GM18907 (cell line): Measurements from ENCODE around the gene GPR55.
"Not testable (repeated sequence)": the region's sequence is repeated elsewhere in the genome, so short reads cannot be mapped to it uniquely, and the experiment has no call there.

ENCODE experiments used
- ATAC-seq: cut with Tn5 transposase; IDR thresholded peaks from one replicate; pipeline ENCODE4 v1.9.1; 2021; ENCODE audit warnings: mild to moderate bottlenecking, moderate library complexity; ENCODE audit not compliant: unreplicated experiment

The GPR55 gene

DNA sequence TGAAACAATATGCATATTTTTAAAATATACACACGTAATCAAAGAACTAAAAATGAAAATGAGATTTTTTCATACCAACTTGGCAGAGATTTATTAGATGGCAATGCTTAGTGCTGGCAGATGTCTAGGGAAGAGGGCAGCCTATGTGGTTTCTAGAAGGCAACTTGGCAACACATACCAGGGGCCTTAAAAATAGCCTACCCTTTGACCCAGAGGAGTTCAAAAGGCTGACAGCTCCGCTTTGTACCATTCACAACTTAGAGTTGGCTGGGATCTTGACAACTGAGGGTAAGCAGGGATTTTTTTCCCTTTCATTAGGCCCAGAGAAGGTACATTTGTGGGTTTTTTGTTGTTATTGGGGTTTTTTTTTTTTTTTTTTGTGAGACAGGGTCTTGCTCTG is 26.4 kb upstream of the GPR55 start:
- ATAC-seq, result no peak

GRCh38 chr2:230950874-230951339 is 25.9 kb upstream of the GPR55 start:
- no peak for ATAC-seq

GRCh38 chr2:230949966-230950873 is 25.2 kb upstream of the GPR55 start:
- ATAC-seq, result peak; percentile 45

DNA sequence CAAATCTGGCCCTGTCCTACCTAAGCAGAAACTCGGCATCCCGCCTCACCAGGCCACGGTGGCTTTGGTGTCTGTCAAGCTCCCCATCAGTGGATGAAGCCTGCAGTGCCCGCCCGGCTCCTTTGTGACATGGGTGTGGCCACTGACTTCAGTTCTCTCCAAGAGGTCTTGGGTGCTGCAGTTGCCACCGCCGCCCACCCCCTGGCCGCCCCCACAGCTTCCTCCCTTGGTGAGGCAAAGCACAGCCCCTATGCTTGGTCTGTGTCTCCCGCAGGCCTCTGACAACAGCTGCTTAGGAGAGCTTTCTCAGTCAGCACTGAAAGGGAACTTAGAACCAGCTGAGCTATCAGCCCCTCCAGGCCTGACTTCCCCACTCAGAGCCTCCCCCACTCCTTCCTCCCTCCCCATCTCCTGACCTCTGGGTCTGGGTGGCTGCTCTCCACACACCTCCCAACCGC is 22.9 kb upstream of the GPR55 start:
- ATAC-seq, result peak; percentile 51

- no peak for ATAC-seq
These were observed 22.2 kb upstream of the GPR55 start for GRCh38 chr2:230947235-230947576.

DNA sequence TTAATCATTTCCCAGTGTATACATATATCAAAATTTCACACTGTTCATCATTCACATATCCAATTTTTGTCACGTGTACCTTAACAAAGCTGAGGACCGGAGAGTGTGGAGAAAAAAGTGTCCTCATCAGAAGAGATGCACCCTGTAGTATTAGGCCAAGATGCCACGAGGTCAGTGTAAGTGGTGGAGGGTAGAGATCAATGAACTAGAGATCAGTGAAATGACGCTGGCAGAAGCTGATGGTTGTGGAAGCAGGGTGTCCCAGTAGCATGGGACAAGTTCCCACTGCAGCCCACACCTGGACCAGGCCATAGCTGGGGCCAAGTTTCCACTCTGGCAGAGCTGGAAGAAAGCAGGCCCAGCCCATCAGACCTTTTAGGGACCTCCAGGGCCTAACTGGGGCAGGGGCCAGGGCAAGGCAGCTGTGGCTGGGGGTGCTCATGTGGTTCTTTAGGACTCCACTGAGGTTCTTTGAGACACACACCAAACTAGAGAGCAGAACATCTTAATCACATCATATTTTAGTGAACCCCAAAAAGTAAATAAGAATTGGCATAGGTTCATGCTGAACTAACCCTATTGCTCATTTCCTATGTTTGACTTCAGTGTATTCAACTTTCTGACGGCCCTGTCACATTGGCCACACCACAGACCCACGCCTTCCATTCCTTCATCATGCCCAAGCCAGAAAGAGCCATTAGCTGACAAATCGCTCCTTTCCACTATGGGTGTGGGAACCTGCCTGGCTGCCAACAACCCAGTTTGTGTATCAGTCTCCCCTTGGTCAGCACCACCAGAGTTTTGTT is 21.6 kb upstream of the GPR55 start:
- no peak for ATAC-seq

GRCh38 chr2:230944757-230945372 is 19.8 kb upstream of the GPR55 start:
- ATAC-seq, result no peak

GRCh38 chr2:230944123-230944653 is 19.1 kb upstream of the GPR55 start:
- peak; percentile 43 for ATAC-seq

DNA sequence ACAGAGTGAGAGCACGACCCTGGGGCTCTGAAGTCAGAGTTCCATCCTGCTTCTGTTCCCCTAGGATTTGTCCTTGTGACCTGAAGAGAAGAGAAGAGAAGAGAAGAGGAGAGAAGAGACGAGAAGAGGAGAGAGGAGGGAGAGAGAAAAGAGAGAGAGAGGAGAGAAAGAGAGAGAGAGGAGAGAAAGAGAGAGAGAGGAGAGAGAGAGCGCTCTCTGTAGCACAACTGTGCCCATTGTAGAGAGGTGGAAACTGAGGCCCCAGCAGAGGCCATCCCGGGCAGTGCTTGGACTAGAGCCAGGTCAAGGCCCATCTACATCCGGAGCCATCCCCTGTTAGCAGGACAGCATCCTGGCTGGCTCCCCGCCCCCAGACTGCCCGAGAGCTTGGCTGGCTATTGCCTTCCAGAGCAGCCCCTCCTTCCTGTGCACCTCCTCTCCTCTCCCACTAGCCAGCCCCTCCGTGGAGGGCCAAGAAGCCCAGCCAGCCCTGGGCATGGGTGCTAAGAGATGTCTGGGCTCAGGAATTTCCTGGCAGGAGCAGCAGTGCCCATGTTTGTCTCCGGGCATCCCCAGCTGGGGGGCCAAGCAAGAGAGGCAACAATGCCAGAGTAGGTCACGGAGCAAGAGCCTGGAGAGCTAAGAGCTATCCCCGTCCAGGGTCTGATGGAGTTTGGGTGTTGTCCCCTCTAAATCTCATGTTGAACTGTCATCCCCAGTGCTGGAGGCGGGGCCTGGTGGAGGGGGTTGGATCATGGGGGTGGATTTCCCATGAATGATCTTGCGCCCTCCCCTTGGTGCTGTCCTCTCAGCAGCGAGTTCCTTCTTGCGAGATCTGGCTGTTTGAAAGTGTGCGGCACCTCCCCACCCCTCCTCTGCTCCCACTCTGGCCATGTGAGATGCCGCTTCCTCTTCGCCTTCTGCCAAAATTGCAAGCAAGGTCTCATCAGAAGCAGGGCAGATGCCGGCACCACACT is 18.2 kb upstream of the GPR55 start:
- peak; percentile 65 for ATAC-seq

- no peak for ATAC-seq
These were observed 17.3 kb upstream of the GPR55 start for GRCh38 chr2:230942371-230942770.

GRCh38 chr2:230941202-230942180 is 16.4 kb upstream of the GPR55 start:
- no peak for ATAC-seq

DNA sequence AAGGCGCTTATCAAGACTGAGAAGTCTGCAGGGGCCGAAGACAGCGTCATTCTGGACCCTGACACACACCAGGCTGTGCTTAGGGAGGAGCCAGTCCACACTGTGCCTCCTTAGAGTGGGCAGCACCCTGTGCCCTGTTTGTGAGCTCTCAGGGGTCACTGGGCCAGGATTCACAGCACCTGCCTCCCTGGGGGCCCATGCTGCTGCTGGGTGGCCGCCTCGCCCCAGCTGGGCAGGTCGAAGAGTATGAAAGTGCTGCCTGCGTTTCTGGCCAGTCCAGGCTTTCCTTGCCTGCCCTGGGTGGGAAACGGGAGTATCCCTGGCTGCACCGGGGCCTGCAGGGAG is 15.4 kb upstream of the GPR55 start:
- ATAC-seq, result no peak

GRCh38 chr2:230939691-230940470 is 14.8 kb upstream of the GPR55 start:
- no peak for ATAC-seq

DNA sequence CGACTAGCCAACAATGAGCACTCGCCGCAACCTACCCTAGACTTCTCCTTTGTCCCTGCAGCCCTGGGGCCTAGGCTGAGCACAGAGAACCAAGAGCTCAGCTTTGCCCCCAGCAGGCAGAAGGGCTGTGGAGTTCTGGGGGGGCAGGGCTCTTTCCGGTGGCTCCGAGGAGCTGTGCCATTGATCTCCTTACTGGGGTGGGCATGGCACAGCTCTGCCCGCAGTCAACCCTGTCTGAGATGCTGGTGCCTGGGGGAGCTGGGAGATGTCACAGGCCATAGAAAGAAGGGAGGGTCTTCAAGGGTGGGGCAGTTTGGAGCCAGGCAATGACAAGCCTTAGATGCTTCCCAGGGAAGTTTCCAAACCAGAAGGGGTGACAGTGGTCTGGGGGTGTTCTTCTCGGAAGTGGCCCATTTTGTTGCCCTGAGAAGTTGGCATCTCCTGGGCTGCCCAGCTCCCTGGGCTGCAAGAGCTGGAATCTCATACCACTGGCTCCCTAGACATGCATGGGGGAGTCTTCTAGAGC is 14.1 kb upstream of the GPR55 start:
- ATAC-seq, result no peak

GRCh38 chr2:230938516-230939065 is 13.5 kb upstream of the GPR55 start:
- ATAC-seq, result no peak

- no peak for ATAC-seq
These were observed 13.1 kb upstream of the GPR55 start for GRCh38 chr2:230938098-230938497.

- ATAC-seq, result no peak
These were observed 12.3 kb upstream of the GPR55 start for GRCh38 chr2:230937362-230937761.

GRCh38 chr2:230936243-230936642 is 11.2 kb upstream of the GPR55 start:
- ATAC-seq, result not testable (repeated sequence)
